ENCODE results near the gene MUC20. TPM values are rescaled to one million over a fixed set of nuclear protein-coding genes. Genes with fewer than 3 reads are reported as not detected.
"Not testable (repeated sequence)": the region's sequence is repeated elsewhere in the genome, so short reads cannot be mapped to it uniquely, and the experiment has no call there.

Gene MUC20
- polyA plus RNA-seq, 1 donor from 2014 or later: 3.0 TPM

GRCh38 chr3:195746751-195747150 lies 26.0 kb downstream of the MUC20 start:
- Histone ChIP-seq H3F3A (ENCODE audit: insufficient read depth, low read length, poor library complexity, severe bottlenecking) (no peaks in the 10 kb centered on the region), H3K9me3 (ENCODE audit: low read length) (no peaks in the 10 kb centered on the region), H3K36me3 (ENCODE audit: insufficient read depth, low read length) (no peaks in the 10 kb centered on the region), H3K4me2 (ENCODE audit: low read length) (no peak overlapping the region), H4K20me1 (ENCODE audit: insufficient read depth) (no peaks in the 10 kb centered on the region), H3K27ac (ENCODE audit: low read length) (no peak overlapping the region), H3K79me2 (replicated peaks; ENCODE audit: insufficient read depth, low read length) (no peaks in the 10 kb centered on the region), H2AFZ (ENCODE audit: low read depth, low read length) (no peak overlapping the region), H3K4me3 (ENCODE audit: low read length) (no peak overlapping the region), H3K9me2 (ENCODE audit: insufficient read depth, low read length) (no peaks in the 10 kb centered on the region), H3K27me3 (ENCODE audit: insufficient read depth, low read depth, low read length) (no peaks in the 10 kb centered on the region), H3K9ac (ENCODE audit: low read length) (no peak overlapping the region)
- no peak for TF ChIP-seq POLR2AphosphoS5 (IDR thresholded peaks at IDR 0.05)
- TF ChIP-seq RAD21 (conservative IDR thresholded peaks at IDR 0.05): no peak
- no peak for TF ChIP-seq TAF1 (IDR thresholded peaks at IDR 0.05; ENCODE audit: low read depth)
- TF ChIP-seq MXI1 (conservative IDR thresholded peaks at IDR 0.05; ENCODE audit: poor library complexity, severe bottlenecking): no peak
- TF ChIP-seq CTCF (IDR thresholded peaks at IDR 0.05; ENCODE audit: poor library complexity, severe bottlenecking): no peak
- no peak for TF ChIP-seq SMC3 (conservative IDR thresholded peaks at IDR 0.05; ENCODE audit: poor library complexity)
- TF ChIP-seq EZH2 (IDR thresholded peaks at IDR 0.05; ENCODE audit: borderline replicate concordance, insufficient read depth, low read length, poor library complexity, severe bottlenecking): no peak
- TF ChIP-seq REST (IDR thresholded peaks at IDR 0.05; ENCODE audit: borderline replicate concordance): no peak
- TF ChIP-seq EP300 (conservative IDR thresholded peaks at IDR 0.05; ENCODE audit: poor library complexity, severe bottlenecking): no peak

- Histone ChIP-seq H2AFZ (ENCODE audit: low read depth, low read length) (no peak overlapping the region), H3K79me2 (replicated peaks; ENCODE audit: insufficient read depth, low read length) (no peaks in the 10 kb centered on the region), H3K27ac (ENCODE audit: low read length) (no peak overlapping the region), H3K9me2 (ENCODE audit: insufficient read depth, low read length) (no peaks in the 10 kb centered on the region), H3K4me2 (ENCODE audit: low read length) (no peak overlapping the region), H4K20me1 (ENCODE audit: insufficient read depth) (no peaks in the 10 kb centered on the region), H3K36me3 (ENCODE audit: insufficient read depth, low read length) (no peaks in the 10 kb centered on the region), H3K9me3 (ENCODE audit: low read length) (no peaks in the 10 kb centered on the region), H3K27me3 (ENCODE audit: insufficient read depth, low read depth, low read length) (no peaks in the 10 kb centered on the region), H3K9ac (ENCODE audit: low read length) (no peak overlapping the region), H3F3A (ENCODE audit: insufficient read depth, low read length, poor library complexity, severe bottlenecking) (no peaks in the 10 kb centered on the region), H3K4me3 (ENCODE audit: low read length) (no peak overlapping the region)
- TF ChIP-seq RAD21 (conservative IDR thresholded peaks at IDR 0.05) (no peak), CTCF (IDR thresholded peaks at IDR 0.05; ENCODE audit: poor library complexity, severe bottlenecking) (no peak), POLR2AphosphoS5 (IDR thresholded peaks at IDR 0.05) (no peak), MXI1 (conservative IDR thresholded peaks at IDR 0.05; ENCODE audit: poor library complexity, severe bottlenecking) (no peak), EZH2 (IDR thresholded peaks at IDR 0.05; ENCODE audit: borderline replicate concordance, insufficient read depth, low read length, poor library complexity, severe bottlenecking) (no peak), SMC3 (conservative IDR thresholded peaks at IDR 0.05; ENCODE audit: poor library complexity) (no peak), REST (IDR thresholded peaks at IDR 0.05; ENCODE audit: borderline replicate concordance) (no peak), TAF1 (IDR thresholded peaks at IDR 0.05; ENCODE audit: low read depth) (no peak), EP300 (conservative IDR thresholded peaks at IDR 0.05; ENCODE audit: poor library complexity, severe bottlenecking) (no peak)
Observed at GRCh38 chr3:195748661-195749060, 27.9 kb downstream of the MUC20 start.

GRCh38 chr3:195749101-195749500 lies 28.3 kb downstream of the MUC20 start:
- H3K4me2 ChIP-seq (ENCODE audit: low read length); H3K27ac ChIP-seq (ENCODE audit: low read length); H4K20me1 ChIP-seq (ENCODE audit: insufficient read depth): not testable (repeated sequence)

More at GRCh38 chr3:195749101-195749500, 28.3 kb downstream of the MUC20 start:
- not testable (repeated sequence) for H3K36me3 ChIP-seq (ENCODE audit: insufficient read depth, low read length); H3K9me3 ChIP-seq (ENCODE audit: low read length); H3K79me2 ChIP-seq (replicated peaks; ENCODE audit: insufficient read depth, low read length); H3K9ac ChIP-seq (ENCODE audit: low read length); H3K9me2 ChIP-seq (ENCODE audit: insufficient read depth, low read length); H3F3A ChIP-seq (ENCODE audit: insufficient read depth, low read length, poor library complexity, severe bottlenecking); H3K4me3 ChIP-seq (ENCODE audit: low read length); H2AFZ ChIP-seq (ENCODE audit: low read depth, low read length); H3K27me3 ChIP-seq (ENCODE audit: insufficient read depth, low read depth, low read length)
